ENCODE results near the gene ZNF197.
"Not testable (repeated sequence)": the region's sequence is repeated elsewhere in the genome, so short reads cannot be mapped to it uniquely, and the experiment has no call there.

The ZNF197 gene

DNA sequence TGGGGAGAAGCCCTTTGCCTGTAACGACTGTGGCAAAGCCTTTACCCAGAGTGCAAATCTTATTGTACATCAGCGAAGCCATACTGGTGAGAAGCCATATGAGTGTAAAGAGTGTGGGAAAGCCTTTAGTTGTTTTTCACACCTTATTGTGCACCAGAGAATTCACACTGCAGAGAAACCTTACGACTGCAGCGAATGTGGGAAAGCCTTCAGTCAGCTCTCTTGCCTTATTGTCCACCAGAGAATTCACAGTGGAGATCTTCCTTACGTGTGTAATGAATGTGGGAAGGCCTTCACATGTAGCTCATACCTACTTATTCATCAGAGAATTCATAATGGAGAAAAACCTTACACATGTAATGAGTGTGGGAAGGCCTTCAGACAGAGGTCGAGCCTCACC lies 34.6 kb downstream of the ZNF197 start:
- H3K9me3 ChIP-seq (ENCODE audit: control insufficient read depth in 1 of 2, low read length in 2 of 2): peaks cover 26 to 34% of the 10 kb centered on the region in 2 donors
- no peak overlapping the region for H3K4me3 ChIP-seq (ENCODE audit: low read depth in 1 of 2, low read length in 2 of 2)
- no peak overlapping the region for H3K27ac ChIP-seq (ENCODE audit: low read depth, low read length)
- no peak overlapping the region for H3K9ac ChIP-seq (ENCODE audit: low read depth in 1 of 2, low read length in 2 of 2)
- H3K36me3 ChIP-seq (ENCODE audit: control insufficient read depth in 1 of 2, insufficient read depth in 2 of 2, low read length in 2 of 2): peaks cover 39 to 55% of the 10 kb centered on the region in 2 donors
- H3K27me3 ChIP-seq (ENCODE audit: control insufficient read depth in 1 of 2, insufficient read depth in 2 of 2, low read length in 2 of 2): no peaks in the 10 kb centered on the region
- H3K4me1 ChIP-seq (ENCODE audit: control insufficient read depth in 1 of 2, insufficient read depth in 2 of 2, low read length in 2 of 2): no peaks in the 10 kb centered on the region

- Histone ChIP-seq H3K9me3 (ENCODE audit: control insufficient read depth in 1 of 2, low read length in 2 of 2) (peaks cover 26 to 32% of the 10 kb centered on the region in 2 donors), H3K27ac (ENCODE audit: low read depth, low read length) (no peak overlapping the region), H3K9ac (ENCODE audit: low read depth in 1 of 2, low read length in 2 of 2) (no peak overlapping the region), H3K4me3 (ENCODE audit: low read depth in 1 of 2, low read length in 2 of 2) (no peak overlapping the region), H3K27me3 (ENCODE audit: control insufficient read depth in 1 of 2, insufficient read depth in 2 of 2, low read length in 2 of 2) (no peaks in the 10 kb centered on the region), H3K36me3 (ENCODE audit: control insufficient read depth in 1 of 2, insufficient read depth in 2 of 2, low read length in 2 of 2) (peaks cover 39 to 47% of the 10 kb centered on the region in 2 donors), H3K4me1 (ENCODE audit: control insufficient read depth in 1 of 2, insufficient read depth in 2 of 2, low read length in 2 of 2) (no peaks in the 10 kb centered on the region)
Measured at GRCh38 chr3:44661189-44661588, 36.4 kb downstream of the ZNF197 start.

DNA sequence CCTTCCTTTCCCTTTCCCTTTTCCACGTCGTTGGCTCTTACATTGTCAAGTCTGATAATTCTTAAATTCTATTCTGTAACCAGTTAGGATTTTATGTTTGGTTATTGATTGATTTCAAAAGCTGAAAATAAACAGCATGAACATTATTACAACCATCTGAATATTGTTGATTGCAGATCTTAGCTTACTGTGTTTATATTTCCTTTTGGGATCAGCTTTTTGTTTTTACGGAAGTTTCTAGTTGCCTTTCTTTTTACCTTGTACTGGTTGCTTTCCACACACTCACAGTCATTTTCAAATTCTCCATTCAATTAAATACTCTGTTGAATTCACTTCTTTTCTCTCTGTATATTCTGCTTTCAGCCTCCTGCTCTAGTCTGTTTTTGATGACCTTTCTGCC lies 40.3 kb downstream of the ZNF197 start:
- Histone ChIP-seq H3K9ac (ENCODE audit: low read depth in 1 of 2, low read length in 2 of 2) (no peak overlapping the region), H3K27ac (ENCODE audit: low read depth, low read length) (no peak overlapping the region), H3K36me3 (ENCODE audit: control insufficient read depth in 1 of 2, insufficient read depth in 2 of 2, low read length in 2 of 2) (peaks cover 7 to 12% of the 10 kb centered on the region in 2 donors), H3K9me3 (ENCODE audit: control insufficient read depth in 1 of 2, low read length in 2 of 2) (peaks cover 3 to 4% of the 10 kb centered on the region in 2 donors), H3K27me3 (ENCODE audit: control insufficient read depth in 1 of 2, insufficient read depth in 2 of 2, low read length in 2 of 2) (no peaks in the 10 kb centered on the region), H3K4me1 (ENCODE audit: control insufficient read depth in 1 of 2, insufficient read depth in 2 of 2, low read length in 2 of 2) (no peaks in the 10 kb centered on the region), H3K4me3 (ENCODE audit: low read depth in 1 of 2, low read length in 2 of 2) (no peak overlapping the region)

GRCh38 chr3:44666346-44666745 lies 41.5 kb downstream of the ZNF197 start:
- peaks cover under 1 to 3% of the 10 kb centered on the region in 2 donors for H3K36me3 ChIP-seq (ENCODE audit: control insufficient read depth in 1 of 2, insufficient read depth in 2 of 2, low read length in 2 of 2)
- H3K9ac ChIP-seq (ENCODE audit: low read depth in 1 of 2, low read length in 2 of 2): no peak overlapping the region
- H3K27ac ChIP-seq (ENCODE audit: low read depth, low read length): no peak overlapping the region
- H3K4me1 ChIP-seq (ENCODE audit: control insufficient read depth in 1 of 2, insufficient read depth in 2 of 2, low read length in 2 of 2): no peaks in the 10 kb centered on the region
- no peaks in the 10 kb centered on the region for H3K9me3 ChIP-seq (ENCODE audit: control insufficient read depth in 1 of 2, low read length in 2 of 2)
- no peak overlapping the region for H3K4me3 ChIP-seq (ENCODE audit: low read depth in 1 of 2, low read length in 2 of 2)
- H3K27me3 ChIP-seq (ENCODE audit: control insufficient read depth in 1 of 2, insufficient read depth in 2 of 2, low read length in 2 of 2): no peaks in the 10 kb centered on the region

- Histone ChIP-seq H3K4me3 (ENCODE audit: low read depth in 1 of 2, low read length in 2 of 2) (no peak overlapping the region), H3K4me1 (ENCODE audit: control insufficient read depth in 1 of 2, insufficient read depth in 2 of 2, low read length in 2 of 2) (no peaks in the 10 kb centered on the region), H3K27me3 (ENCODE audit: control insufficient read depth in 1 of 2, insufficient read depth in 2 of 2, low read length in 2 of 2) (no peaks in the 10 kb centered on the region), H3K36me3 (ENCODE audit: control insufficient read depth in 1 of 2, insufficient read depth in 2 of 2, low read length in 2 of 2) (no peaks in the 10 kb centered on the region), H3K9me3 (ENCODE audit: control insufficient read depth in 1 of 2, low read length in 2 of 2) (no peaks in the 10 kb centered on the region), H3K9ac (ENCODE audit: low read depth in 1 of 2, low read length in 2 of 2) (no peak overlapping the region), H3K27ac (ENCODE audit: low read depth, low read length) (no peak overlapping the region)
Measured at GRCh38 chr3:44669760-44670159, 44.9 kb downstream of the ZNF197 start.

DNA sequence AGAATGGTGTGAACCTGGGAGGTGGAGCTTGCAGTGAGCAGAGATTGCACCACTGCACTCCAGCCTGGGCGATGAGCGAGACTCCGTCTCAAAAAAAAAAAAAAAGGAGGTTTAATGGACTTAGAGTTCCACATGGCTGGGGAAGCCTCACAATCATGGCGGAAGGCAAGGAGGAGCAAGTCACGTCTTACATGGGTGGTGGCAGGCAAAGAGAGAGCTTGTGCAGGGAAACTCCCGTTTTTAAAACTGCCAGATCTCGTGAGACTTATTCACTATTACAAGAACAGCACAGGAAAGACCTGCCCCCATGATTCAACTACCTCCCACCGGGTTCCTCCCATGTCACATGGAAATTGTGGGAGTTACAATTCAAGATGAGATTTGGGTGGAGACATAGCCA lies 48.6 kb downstream of the ZNF197 start:
- H3K4me1 ChIP-seq (ENCODE audit: control insufficient read depth in 1 of 2, insufficient read depth in 2 of 2, low read length in 2 of 2); H3K9ac ChIP-seq (ENCODE audit: low read depth in 1 of 2, low read length in 2 of 2); H3K4me3 ChIP-seq (ENCODE audit: low read depth in 1 of 2, low read length in 2 of 2); H3K27ac ChIP-seq (ENCODE audit: low read depth, low read length); H3K36me3 ChIP-seq (ENCODE audit: control insufficient read depth in 1 of 2, insufficient read depth in 2 of 2, low read length in 2 of 2); H3K27me3 ChIP-seq (ENCODE audit: control insufficient read depth in 1 of 2, insufficient read depth in 2 of 2, low read length in 2 of 2); H3K9me3 ChIP-seq (ENCODE audit: control insufficient read depth in 1 of 2, low read length in 2 of 2): not testable (repeated sequence)

GRCh38 chr3:44674211-44674610 lies 49.4 kb downstream of the ZNF197 start:
- no peaks in the 10 kb centered on the region for H3K36me3 ChIP-seq (ENCODE audit: control insufficient read depth in 1 of 2, insufficient read depth in 2 of 2, low read length in 2 of 2)
- no peak overlapping the region for H3K27ac ChIP-seq (ENCODE audit: low read depth, low read length)
- no peaks in the 10 kb centered on the region for H3K4me1 ChIP-seq (ENCODE audit: control insufficient read depth in 1 of 2, insufficient read depth in 2 of 2, low read length in 2 of 2)
- H3K27me3 ChIP-seq (ENCODE audit: control insufficient read depth in 1 of 2, insufficient read depth in 2 of 2, low read length in 2 of 2): no peaks in the 10 kb centered on the region
- no peaks in the 10 kb centered on the region for H3K9me3 ChIP-seq (ENCODE audit: control insufficient read depth in 1 of 2, low read length in 2 of 2)
- H3K9ac ChIP-seq (ENCODE audit: low read depth in 1 of 2, low read length in 2 of 2): no peak overlapping the region
- H3K4me3 ChIP-seq (ENCODE audit: low read depth in 1 of 2, low read length in 2 of 2): no peak overlapping the region

GRCh38 chr3:44678480-44679116 lies 53.8 kb downstream of the ZNF197 start:
- peaks cover 6 to 24% of the 10 kb centered on the region in 2 donors for H3K9me3 ChIP-seq (ENCODE audit: control insufficient read depth in 1 of 2, low read length in 2 of 2)
- H3K27ac ChIP-seq (ENCODE audit: low read depth, low read length): no peak overlapping the region
- H3K36me3 ChIP-seq (ENCODE audit: control insufficient read depth in 1 of 2, insufficient read depth in 2 of 2, low read length in 2 of 2): peaks cover 0 to 1% of the 10 kb centered on the region in 2 donors

GRCh38 chr3:44680921-44681455 lies 56.2 kb downstream of the ZNF197 start:
- Histone ChIP-seq H3K4me3 (ENCODE audit: low read depth in 1 of 2, low read length in 2 of 2) (no peak overlapping the region), H3K9ac (ENCODE audit: low read depth in 1 of 2, low read length in 2 of 2) (no peak overlapping the region), H3K9me3 (ENCODE audit: control insufficient read depth in 1 of 2, low read length in 2 of 2) (peaks cover 6 to 24% of the 10 kb centered on the region in 2 donors), H3K36me3 (ENCODE audit: control insufficient read depth in 1 of 2, insufficient read depth in 2 of 2, low read length in 2 of 2) (peaks cover 0 to 2% of the 10 kb centered on the region in 2 donors), H3K27me3 (ENCODE audit: control insufficient read depth in 1 of 2, insufficient read depth in 2 of 2, low read length in 2 of 2) (no peaks in the 10 kb centered on the region), H3K27ac (ENCODE audit: low read depth, low read length) (no peak overlapping the region), H3K4me1 (ENCODE audit: control insufficient read depth in 1 of 2, insufficient read depth in 2 of 2, low read length in 2 of 2) (no peaks in the 10 kb centered on the region)

More at GRCh38 chr3:44678480-44679116, 53.8 kb downstream of the ZNF197 start:
- no peak overlapping the region for H3K9ac ChIP-seq (ENCODE audit: low read depth in 1 of 2, low read length in 2 of 2)
- H3K4me1 ChIP-seq (ENCODE audit: control insufficient read depth in 1 of 2, insufficient read depth in 2 of 2, low read length in 2 of 2): no peaks in the 10 kb centered on the region
- no peaks in the 10 kb centered on the region for H3K27me3 ChIP-seq (ENCODE audit: control insufficient read depth in 1 of 2, insufficient read depth in 2 of 2, low read length in 2 of 2)
- H3K4me3 ChIP-seq (ENCODE audit: low read depth in 1 of 2, low read length in 2 of 2): no peak overlapping the region

GRCh38 chr3:44682182-44682896 lies 57.5 kb downstream of the ZNF197 start:
- no peak overlapping the region for H3K4me3 ChIP-seq (ENCODE audit: low read depth in 1 of 2, low read length in 2 of 2)

More at GRCh38 chr3:44682182-44682896, 57.5 kb downstream of the ZNF197 start:
- Histone ChIP-seq H3K27ac (ENCODE audit: low read depth, low read length) (no peak overlapping the region), H3K9ac (ENCODE audit: low read depth in 1 of 2, low read length in 2 of 2) (no peak overlapping the region), H3K4me1 (ENCODE audit: control insufficient read depth in 1 of 2, insufficient read depth in 2 of 2, low read length in 2 of 2) (no peaks in the 10 kb centered on the region), H3K9me3 (ENCODE audit: control insufficient read depth in 1 of 2, low read length in 2 of 2) (peaks cover 6 to 24% of the 10 kb centered on the region in 2 donors), H3K27me3 (ENCODE audit: control insufficient read depth in 1 of 2, insufficient read depth in 2 of 2, low read length in 2 of 2) (no peaks in the 10 kb centered on the region), H3K36me3 (ENCODE audit: control insufficient read depth in 1 of 2, insufficient read depth in 2 of 2, low read length in 2 of 2) (peaks cover 0 to 2% of the 10 kb centered on the region in 2 donors)
